KG1 (cell line): ENCODE measurements around the gene ADGRL3.

ENCODE experiments used
- DNase-seq: peaks from one replicate; lab custom pipeline; 2025; lab: John Stamatoyannopoulos, UW

Gene ADGRL3

DNA sequence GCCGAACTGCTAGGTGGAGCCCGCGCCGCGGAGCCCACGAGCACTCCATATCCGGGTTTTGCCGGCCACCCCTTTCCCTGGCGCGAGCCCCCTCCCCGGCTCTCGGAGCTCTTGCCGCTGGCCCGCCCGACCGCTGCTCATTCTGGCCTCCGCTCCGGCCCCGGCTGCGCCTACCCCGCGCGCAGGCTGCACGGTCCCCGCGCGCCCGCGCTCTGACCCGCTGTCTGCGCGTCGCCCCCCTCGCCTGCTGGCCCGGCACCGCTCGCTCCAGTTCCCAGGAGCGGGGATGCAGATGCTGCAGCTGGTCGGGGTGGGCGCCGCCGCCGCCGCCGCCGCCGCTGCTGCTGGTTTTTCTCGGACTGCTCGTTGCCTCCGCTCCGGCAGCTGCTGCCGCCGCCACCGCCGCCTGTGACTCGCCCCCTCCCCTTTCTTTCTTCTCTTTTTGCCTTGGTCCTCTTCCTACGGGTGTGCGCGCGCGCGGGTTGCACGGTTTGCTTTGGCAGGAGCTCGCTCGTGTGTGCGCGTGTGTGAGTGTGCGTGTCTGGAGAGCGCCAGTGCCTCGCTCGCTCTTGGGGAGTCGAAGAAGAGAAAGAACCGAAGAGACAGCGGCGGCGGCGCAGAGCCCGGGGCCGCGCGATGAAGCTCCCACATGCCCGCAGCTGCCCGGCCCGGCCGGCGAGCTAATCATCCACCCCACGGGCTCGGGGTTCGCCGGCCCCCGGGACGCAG is at the start of gene ADGRL3:
ADGRL3 (plus strand) TSS at position 140 of the 729 bp plus-strand sequence.
- no peak for DNase-seq

DNA sequence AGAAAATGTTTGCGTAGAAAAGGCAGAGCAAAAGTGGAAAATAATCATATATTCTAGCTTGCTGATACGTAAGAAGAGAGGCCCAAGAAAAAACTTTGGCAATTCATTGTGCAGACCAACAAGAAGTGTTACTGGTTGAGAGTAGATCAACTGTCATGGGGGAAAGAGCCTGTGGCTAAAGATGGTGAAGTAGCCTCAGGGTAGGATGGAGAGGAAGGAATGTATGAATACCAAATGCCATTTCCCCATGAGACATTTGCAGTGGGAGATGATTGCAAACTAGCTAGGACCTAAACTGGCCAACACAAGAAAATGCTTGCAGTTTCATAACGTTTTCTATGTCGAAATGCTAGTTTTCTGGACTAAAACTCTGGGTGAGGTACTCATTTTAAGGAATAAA is 47.7 kb upstream of the ADGRL3 start:
- no peak for DNase-seq

DNA sequence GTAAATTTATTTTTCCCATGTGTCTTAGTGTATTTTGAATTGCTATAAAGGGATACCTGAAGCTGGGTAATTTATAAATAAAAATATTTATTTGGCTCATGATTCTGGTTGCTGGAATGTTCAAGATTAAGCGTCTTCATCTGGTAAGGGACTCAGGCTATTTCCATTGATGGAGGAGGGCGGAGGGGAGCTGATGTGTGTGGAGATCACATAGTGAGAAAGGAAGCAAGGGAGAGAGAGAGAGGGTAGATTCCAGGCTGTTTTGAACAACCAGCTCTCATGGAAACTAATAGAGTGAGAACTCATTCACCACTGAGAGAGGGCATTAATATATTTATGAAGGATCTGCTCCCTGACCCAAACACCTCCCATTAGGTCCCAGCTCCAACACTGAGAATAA is 39.6 kb upstream of the ADGRL3 start:
- no peak for DNase-seq

DNA sequence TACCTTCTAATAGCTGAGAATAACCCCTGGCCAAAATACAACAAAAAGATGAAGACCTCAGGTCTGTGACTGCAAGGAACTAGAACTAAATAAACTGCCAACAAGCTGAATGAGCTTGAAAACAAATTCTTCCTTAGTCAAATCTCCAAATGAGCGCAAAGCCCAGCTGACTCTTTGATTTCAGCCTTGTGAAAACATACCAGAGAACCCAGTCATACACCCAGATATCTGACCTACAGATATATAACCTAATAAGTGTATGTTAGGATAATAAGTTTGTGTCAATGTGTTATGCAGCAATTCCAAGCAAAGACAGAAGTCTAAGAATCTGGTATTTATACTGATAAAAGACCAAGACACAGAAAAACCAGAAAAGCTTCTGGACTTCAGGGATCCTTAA is 38.0 kb upstream of the ADGRL3 start:
- DNase-seq: no peak

DNA sequence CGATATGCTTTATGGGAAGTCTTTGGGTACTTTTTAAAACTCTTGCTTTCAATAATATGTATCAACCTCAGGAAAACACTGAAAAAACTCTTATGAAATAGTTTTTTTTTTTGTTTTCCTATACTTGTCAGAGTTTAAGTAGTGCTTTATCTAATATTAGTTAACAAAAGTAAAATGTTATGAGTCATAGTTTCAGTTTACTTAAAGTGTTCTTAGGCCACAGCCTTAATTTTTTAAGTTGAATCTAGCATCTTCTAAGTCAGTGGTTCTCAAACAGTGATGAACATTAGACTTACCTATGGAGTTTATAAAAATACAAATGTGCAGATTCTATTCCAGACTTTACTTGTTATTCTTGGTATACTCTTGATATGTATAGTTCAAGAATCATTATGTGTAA is 26.3 kb upstream of the ADGRL3 start:
- DNase-seq: no peak

DNA sequence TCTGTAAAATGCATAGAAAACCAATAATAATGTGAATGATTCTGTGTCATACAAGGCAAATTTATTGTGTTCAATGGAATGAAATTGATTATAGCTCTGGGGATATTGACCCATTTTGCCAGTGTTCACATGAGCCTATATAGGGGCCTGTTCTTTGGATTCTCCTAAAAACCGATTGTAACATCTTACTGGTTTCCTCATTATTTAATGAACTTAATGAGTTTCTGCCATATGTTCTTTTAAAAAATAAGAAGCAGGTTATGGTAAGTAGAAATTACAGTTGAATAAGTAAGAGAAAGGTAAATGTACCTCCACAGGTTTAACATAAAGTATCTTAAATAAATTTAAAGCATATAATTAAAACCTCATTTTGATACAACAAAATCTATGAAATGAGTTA is 24.6 kb upstream of the ADGRL3 start:
- DNase-seq: no peak

DNA sequence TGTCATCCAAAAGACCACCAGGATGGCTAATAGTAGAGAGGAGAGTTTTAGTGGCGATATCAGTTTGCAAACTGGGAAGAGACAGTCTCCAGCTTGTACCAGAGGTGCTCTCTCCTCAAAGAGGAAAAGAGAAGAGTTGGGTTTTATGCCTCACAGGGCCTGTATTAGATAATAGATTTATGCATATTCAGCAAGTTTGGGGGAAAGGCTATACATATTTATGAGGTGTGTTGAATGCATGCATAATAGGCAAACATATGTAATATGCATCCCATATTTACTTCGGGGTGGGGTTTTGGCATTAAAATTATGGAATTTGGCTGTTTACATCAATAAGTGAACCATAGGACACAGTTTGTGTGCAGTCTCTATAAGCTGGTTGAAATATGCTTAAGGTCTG is 22.8 kb upstream of the ADGRL3 start:
- no peak for DNase-seq

DNA sequence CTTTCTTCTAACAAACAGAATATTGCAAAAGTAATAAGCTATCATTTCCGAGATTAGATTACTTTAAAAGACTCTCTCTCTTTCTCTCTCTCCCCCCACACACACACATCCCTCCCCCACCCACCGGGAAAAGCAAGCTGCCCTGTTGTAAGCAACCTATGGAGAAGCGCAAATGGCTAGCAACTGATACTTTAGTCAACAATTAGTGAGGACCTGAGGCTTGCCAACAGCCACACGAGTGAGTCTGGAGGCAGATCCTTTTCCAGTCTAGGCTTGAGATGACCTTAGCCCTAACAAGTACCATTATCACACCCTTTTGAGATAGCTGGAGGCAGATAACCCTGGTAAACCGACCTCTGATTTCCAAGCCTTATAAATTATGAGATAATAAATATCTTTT is 19.7 kb upstream of the ADGRL3 start:
- no peak for DNase-seq

DNA sequence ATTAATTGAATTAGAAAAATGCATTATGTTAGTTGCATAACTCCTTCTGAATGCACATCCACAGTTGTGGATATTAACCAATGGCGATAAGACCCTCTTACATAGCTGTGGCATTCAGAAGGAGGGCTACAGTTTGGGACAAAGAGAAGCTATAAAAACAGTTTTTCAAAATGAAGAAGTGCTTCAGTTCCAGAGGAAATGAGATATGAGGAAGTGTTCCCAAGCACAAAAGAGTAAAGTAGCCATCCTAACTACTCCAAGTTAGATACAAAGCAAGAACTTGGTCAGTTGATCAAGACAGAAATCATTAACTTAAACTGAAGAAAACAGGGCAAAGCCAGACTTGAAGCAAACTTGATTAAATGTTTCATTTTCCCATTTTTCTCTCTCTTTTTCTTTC is 17.2 kb upstream of the ADGRL3 start:
- DNase-seq: no peak

DNA sequence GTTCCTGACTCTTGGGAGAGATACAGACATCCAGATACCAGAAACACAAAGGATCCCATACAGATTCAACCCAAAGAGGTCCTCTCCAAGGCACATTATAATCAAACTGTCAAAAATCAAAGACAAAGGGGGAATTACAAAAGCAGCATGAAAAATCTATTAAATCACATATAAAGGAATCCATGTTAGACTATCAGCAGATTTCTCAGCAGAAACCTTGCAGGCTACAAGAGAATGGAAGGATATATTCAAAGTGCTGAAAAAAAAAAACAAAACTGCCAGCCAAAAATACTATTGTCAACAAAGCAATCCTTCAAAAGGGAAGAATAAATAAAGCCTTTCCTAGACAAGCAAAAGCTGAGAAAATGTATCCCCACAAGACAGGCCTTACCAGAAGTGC is 14.8 kb upstream of the ADGRL3 start:
- no peak for DNase-seq

DNA sequence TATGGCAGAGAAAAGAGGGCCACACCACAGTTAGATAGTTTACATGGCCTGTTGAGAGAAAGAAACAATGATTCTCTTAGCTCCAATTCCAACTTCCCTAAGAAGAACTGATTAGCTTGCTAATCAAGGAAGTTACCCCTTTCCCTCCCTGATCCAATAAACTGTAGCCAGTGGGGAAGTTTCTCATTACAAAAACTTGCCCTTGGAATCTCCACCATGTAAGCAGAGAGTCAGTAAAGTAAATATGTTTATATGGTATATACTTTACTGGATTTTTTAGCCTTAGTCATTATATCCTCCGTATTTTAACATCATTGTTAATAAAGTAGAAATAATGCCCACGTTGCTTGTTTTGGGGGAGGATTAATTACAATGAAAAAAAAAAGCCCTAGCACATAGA is 7.7 kb upstream of the ADGRL3 start:
- no peak for DNase-seq

DNA sequence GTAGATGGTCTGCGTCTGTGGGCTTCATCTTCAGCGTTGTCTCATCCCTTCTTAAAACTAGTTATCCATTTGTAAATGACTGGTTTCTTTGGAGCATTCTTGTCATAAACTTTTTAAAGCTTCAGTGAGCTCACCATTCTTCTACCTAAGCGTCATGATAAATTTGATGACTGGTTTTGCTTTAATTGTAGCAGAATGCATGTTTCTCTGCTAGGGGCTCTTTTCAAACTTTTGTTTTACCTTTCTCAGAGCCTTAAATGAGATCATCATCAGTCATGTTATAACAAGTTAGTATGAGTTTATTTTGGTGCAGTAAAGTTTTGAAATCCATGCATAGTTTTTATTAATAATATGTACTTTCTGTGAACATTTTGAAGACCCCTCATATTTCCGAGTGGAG is 6.3 kb upstream of the ADGRL3 start:
- no peak for DNase-seq

DNA sequence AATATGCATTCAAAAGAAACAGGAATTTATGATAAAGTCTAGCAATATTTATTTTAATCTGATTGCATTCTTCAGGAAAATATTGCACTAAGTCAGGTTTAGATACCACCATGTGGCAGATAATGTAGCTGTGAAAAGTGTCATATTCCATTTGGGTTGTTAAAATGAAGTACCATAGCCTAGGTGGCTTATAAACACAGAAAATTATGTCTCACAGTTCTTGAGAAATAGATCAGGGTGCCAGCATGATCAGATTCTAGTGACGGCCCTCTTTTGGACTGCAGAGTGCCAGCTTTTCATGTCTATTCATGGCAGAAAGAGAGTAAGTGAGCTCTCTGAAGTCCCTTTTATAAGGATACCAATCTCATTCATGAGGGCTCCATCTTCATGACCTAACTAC is 5.6 kb upstream of the ADGRL3 start:
- no peak for DNase-seq

DNA sequence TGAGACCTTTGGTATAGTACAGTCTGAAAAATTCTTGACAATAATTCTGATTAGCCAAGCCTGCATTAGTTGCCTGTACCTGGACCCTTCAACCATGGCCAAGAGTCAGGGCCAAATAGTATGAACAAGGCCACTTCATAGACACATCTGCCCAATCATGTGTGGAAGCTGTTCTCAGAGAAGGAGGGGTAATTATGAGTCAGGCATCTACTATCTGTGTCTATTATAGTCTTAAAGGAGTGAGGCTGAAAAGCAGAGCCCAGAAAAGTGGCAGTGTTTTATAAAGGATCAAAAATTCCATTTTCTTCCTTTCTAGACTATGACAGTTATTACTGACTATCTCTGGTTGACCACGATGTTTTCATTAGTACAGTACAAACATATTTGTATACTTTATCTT is 5.0 kb upstream of the ADGRL3 start:
- no peak for DNase-seq

DNA sequence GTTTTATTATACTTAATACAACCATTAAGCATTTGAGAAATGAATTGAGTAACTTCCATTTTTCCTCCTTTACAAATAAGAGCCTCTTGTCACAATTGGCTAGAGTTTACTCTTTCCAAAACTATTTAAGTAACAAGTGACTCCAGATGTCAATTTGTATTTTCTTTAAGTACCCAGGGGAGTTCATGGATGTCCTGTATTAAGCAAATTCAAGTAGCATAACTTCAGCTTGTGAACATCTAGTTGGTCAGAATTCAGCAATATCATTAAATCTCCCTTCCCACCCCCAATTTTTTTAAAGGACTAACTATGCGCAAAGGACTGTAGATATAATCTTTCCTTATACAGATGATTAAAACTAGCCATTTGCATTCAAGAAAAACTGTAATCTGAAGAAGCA is 1.4 kb upstream of the ADGRL3 start:
- DNase-seq: no peak

DNA sequence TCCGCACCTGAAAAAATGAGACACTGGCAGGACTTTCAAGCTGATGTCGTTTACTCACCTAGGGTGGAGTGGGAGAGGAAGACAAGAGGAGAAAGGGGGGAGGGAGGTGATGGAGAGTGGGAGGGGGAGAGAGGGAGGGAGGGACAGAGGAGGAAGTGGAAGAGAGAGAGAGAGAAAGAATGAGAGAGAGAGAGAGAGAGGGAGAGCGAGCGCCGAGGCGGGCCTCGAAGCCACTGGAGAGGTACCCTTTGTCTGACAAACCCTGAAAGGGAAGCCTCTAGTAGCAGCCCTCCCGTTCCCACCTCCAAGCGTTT is 296 bp upstream of the ADGRL3 start:
- DNase-seq: no peak

DNA sequence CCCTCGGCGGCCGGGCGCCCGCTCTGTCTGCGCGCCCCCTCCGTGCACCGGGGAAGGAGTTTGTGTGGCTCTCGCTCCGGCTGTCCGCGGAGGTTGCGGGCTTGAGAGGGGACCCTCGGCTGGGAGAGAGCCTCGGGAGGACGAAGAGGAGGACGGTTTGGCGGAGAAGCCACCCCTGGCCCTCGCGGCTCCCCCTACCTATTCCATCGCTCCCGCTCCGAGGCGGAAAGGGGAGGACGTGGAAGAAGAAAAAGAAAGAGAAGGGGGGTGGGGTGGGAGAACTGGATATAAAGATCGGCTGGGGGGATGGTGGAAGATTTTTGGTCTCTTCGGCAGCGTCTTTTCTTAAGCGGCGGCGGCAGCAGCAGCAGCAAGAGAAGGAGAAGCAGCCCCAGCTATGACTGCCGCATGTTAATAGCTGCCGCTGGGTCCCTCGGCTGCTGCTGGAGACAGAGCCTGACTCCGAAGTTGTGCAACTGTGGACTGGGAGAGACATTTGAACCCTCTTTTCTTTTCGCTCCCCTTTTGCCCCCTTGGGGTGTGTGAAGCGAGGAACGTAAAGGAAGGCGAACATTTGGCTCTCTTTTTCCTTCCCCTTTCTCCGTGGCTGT is 895 bp downstream of the ADGRL3 start:
- no peak for DNase-seq

DNA sequence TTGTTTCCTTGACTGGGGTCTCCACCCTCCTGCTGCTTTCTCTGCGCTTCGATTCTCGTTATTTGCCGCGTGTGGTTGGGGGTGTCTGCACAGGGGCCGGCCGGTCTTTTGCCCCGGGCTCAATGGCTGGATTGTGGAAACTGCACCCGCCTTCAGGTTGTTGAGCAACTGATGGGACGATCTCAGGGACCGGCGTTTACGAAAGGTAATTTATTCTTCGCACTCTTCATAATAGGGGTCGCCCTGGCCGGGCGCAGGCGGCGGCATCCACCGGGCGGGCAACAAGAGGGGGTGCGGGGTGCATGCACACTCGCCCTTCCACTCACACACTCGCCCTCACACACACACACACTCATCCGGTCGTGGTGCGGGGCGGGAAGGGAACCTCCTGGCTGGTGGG is 1.4 kb downstream of the ADGRL3 start:
- no peak for DNase-seq

DNA sequence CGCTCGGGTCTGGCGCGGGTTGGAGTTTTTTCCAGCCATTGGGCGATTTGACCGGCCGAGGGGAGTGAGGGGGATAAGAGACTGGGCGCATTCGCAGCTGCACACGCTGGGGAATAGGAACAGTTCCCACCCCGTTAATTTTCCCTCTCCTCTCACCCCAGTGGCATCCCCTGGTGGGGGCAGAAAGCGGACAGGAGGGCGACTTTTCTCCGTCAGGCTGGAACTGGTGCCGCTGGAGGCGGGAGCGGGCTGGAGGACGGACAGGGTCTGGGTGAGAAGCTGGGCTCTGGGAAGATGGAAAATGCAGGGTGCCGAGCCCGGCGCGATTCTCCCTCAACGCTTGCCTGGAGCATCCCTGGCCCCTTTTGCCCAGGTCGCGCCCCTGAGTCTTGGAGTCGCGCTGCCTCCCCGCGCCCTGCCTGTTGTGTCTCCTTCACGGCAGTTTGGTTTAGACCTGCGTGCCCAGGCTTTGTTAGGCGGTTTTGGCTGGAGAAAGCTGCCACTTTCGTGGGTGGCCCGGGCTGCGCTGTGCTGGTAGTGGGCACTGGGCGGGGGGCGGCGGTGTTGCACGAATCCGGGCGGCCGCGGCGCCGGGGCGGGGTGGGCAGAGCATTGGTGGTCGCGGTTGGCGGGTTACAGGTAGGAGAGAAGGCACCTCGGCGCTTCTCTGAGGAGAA is 2.0 kb downstream of the ADGRL3 start:
- no peak for DNase-seq

DNA sequence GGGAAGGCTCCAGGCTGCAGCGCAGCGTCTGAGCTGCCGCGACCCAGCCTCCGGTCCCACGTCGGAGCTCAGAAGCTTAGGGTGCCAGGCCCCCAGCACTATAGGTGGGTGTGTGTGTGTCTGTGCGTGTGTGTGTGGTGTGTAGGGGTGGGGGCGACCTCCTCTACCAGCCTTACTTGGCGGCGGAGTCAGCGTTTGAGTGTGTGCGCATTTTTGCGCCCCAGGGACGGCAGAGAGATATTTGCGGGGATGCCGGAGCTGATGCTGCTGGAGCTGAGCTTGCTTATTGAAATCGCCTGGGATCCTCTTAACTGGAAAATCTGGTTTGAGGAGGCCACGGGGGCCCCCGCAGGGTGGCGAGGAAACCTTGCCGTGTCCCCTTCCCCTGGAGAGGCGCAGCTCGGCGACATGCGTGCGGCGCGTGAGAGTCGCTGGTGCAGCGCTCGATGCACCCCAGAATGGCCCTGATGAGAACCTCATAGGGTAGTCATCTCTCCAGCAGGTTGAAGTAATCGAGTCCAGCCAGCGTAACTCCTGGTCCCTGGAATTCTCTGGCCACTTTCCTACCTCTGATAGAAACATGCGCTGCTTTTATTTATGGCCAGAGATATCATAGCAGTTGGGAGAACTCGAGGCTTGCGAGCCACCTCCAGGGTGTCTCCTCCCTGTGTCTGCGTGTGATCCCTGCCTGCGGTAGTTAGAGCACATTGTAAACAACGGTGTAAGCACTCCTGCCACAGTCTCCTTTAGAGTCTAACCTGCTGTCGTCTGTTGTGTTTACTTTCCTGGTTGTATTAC is 2.7 kb downstream of the ADGRL3 start:
- DNase-seq: no peak

DNA sequence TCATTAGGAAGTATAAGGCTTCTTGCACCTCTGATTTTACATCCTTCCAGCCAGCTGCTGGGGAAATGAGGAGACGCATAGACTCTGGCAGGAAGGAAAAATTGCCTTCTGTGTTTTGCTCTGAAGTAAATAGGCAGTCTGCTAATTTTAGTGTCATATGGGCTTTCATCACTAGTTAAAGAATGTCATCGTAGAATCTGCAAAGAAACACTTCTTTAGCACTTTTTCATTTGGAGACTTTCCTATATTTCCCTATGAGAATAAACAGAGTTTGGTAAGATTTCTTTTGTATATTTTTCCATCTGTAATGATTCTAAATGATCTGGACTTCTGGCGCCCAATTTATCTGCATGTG is 3.3 kb downstream of the ADGRL3 start:
- DNase-seq: no peak

DNA sequence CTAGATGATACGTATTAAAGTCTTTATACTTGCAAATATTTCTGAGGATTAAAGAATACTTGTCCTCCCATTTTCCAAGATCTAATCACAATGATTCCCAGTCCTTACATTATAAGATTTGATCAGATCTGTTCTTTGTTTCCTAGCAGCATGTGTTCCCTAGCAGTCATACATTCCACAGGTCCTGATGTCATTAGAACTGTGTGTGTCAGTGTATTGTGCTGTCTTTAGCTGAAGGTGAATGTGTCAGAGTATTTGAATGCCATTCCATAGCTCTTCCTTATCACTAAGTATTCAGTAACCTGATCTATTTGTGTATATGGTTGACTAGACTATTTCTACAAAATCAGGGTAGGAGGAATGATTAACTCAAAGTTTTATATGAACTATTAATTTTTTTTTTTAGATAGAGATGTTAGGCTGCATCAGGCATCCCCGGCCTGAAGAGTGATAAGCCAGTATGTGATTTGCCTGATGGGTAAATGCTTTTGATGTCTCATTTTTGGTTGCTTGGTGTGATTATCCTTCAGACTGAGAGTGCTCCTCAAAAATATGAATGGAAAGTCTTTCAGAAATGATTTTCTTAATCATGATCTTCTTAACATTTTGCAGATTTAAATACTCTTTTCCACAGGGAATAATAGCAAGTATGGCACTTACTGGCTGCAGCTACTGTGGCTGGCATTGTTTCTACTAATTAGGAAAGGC is 4.4 kb downstream of the ADGRL3 start:
- no peak for DNase-seq
